Stimulated activated CD4-positive, alpha-beta T cell treated with anti-CD3 and anti-CD28 coated beads, Interleukin-4, amount 100 ng/mL, for 24 hours (primary cell): ENCODE results near the gene GH1.
"Not testable (repeated sequence)": the region's sequence is repeated elsewhere in the genome, so short reads cannot be mapped to it uniquely, and the experiment has no call there.

Experiments
- DNase-seq: peaks from one replicate; pipeline ENCODE4 v3.0.0-alpha.2; 2020

GH1 gene

GRCh38 chr17:63894021-63894420, 24.6 kb downstream of the GH1 start:
- DNase-seq: not testable (repeated sequence)

GRCh38 chr17:63892316-63893037, 26.2 kb downstream of the GH1 start:
- DNase-seq: not testable (repeated sequence)

- peak; percentile 23 for DNase-seq
These were observed 29.4 kb downstream of the GH1 start for GRCh38 chr17:63889026-63889848.

- not testable (repeated sequence) for DNase-seq
These were observed 33.5 kb downstream of the GH1 start for GRCh38 chr17:63885119-63885518.

- not testable (repeated sequence) for DNase-seq
These were observed 36.0 kb downstream of the GH1 start for GRCh38 chr17:63882626-63883126.

GRCh38 chr17:63881935-63882601, 36.6 kb downstream of the GH1 start, which contains the start of gene GH2:
Gene GH2 (minus strand): TSS chr17:63881944. CDS start chr17:63881801, 143 bp downstream.
- peak; percentile 71 for DNase-seq

- not testable (repeated sequence) for DNase-seq
These were observed 37.3 kb downstream of the GH1 start for GRCh38 chr17:63881337-63881736.

- DNase-seq: no peak
These were observed 37.9 kb downstream of the GH1 start for GRCh38 chr17:63880706-63881105.

- not testable (repeated sequence) for DNase-seq
These were observed 40.2 kb downstream of the GH1 start for GRCh38 chr17:63878413-63878812.

- not testable (repeated sequence) for DNase-seq
These were observed 43.9 kb downstream of the GH1 start for GRCh38 chr17:63874693-63875092.

GRCh38 chr17:63874061-63874626, 44.5 kb downstream of the GH1 start:
- not testable (repeated sequence) for DNase-seq

- not testable (repeated sequence) for DNase-seq
These were observed 45.1 kb downstream of the GH1 start, which contains the start of gene CSH2 for GRCh38 chr17:63873577-63873976. Gene CSH2 (minus strand): TSS chr17:63873677. CDS start chr17:63873614, 63 bp downstream.

GRCh38 chr17:63871646-63872365, 46.8 kb downstream of the GH1 start:
- DNase-seq: not testable (repeated sequence)

GRCh38 chr17:63870292-63870665, 48.4 kb downstream of the GH1 start:
- not testable (repeated sequence) for DNase-seq

- not testable (repeated sequence) for DNase-seq
These were observed 48.9 kb downstream of the GH1 start for GRCh38 chr17:63869491-63870291.
